Measurements from ENCODE around the gene CNGA1.

GRCh38 chr4:47899639-47900038, 116.8 kb downstream of the CNGA1 start:
- TF ChIP-seq POLR2A (IDR thresholded peaks at IDR 0.05): no peak
- TF ChIP-seq CTCF (IDR thresholded peaks at IDR 0.05): no peak
